ENCODE measurements around the gene CREG2. TPM values are rescaled to one million over a fixed set of nuclear protein-coding genes. Genes with fewer than 3 reads are reported as not detected.

CREG2 gene
- total RNA-seq, 3 donors from 2014 or later (not counting 1 experiment from before 2014, with no cell fraction given) = not detected

DNA sequence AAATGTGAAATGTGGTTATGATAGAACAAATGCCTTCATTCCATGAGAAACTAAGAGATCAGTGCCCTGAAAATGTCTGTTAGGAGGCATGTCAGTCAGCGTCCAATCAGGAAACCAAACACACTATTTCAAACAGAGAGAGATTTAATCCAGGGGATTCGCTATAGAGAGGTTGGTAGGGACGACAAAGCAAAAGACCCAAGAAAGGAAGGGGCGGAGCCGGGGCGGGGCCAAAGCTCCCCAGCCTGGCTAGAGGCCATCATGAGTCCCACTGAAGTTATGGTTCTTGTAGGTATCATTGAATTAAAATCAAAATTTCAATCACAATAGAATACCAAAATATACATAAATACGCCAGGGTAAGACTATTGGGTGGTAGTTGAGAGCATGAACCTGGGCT lies 45.9 kb downstream of the CREG2 start:
- H3K4me1 Mint-ChIP-seq = peaks cover 14 to 15% of the 10 kb centered on the region in 2 donors
- H3K9me3 ChIP-seq (ENCODE audit: control insufficient read depth, insufficient read depth, low read length) = no peaks in the 10 kb centered on the region
- no peaks in the 10 kb centered on the region for H3K27me3 Mint-ChIP-seq (ENCODE audit: low read depth in 2 of 2)
- DNase-seq = peak in 1 of 2 donors; percentile 42
- no peaks in the 10 kb centered on the region for H3K36me3 Mint-ChIP-seq
- H3K27me3 ChIP-seq (ENCODE audit: control insufficient read depth, insufficient read depth, low read length) = no peaks in the 10 kb centered on the region
- peaks cover 13% of the 10 kb centered on the region for H3K4me1 ChIP-seq (ENCODE audit: control insufficient read depth, insufficient read depth, low read length)
- no peak overlapping the region for H3K27ac Mint-ChIP-seq
- H3K27ac ChIP-seq (ENCODE audit: low read length) = no peak overlapping the region
- ATAC-seq = no peak
- H3K36me3 ChIP-seq (ENCODE audit: control insufficient read depth, insufficient read depth, low read length) = no peaks in the 10 kb centered on the region
- H3K4me3 ChIP-seq (ENCODE audit: low read length) = no peak overlapping the region
- 100% methylated on average over 1 of the region's 7 CpGs for WGBS (ENCODE audit: insufficient coverage)
- TF ChIP-seq, protein P1, sequence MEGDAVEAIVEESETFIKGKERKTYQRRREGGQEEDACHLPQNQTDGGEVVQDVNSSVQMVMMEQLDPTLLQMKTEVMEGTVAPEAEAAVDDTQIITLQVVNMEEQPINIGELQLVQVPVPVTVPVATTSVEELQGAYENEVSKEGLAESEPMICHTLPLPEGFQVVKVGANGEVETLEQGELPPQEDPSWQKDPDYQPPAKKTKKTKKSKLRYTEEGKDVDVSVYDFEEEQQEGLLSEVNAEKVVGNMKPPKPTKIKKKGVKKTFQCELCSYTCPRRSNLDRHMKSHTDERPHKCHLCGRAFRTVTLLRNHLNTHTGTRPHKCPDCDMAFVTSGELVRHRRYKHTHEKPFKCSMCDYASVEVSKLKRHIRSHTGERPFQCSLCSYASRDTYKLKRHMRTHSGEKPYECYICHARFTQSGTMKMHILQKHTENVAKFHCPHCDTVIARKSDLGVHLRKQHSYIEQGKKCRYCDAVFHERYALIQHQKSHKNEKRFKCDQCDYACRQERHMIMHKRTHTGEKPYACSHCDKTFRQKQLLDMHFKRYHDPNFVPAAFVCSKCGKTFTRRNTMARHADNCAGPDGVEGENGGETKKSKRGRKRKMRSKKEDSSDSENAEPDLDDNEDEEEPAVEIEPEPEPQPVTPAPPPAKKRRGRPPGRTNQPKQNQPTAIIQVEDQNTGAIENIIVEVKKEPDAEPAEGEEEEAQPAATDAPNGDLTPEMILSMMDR (IDR thresholded peaks at IDR 0.05) = no peak
- no peak overlapping the region for H3K4me3 Mint-ChIP-seq
- no peaks in the 10 kb centered on the region for H3K9me3 Mint-ChIP-seq
- intact Hi-C loops (cut with micrococcal nuclease) = no loop called here

DNA sequence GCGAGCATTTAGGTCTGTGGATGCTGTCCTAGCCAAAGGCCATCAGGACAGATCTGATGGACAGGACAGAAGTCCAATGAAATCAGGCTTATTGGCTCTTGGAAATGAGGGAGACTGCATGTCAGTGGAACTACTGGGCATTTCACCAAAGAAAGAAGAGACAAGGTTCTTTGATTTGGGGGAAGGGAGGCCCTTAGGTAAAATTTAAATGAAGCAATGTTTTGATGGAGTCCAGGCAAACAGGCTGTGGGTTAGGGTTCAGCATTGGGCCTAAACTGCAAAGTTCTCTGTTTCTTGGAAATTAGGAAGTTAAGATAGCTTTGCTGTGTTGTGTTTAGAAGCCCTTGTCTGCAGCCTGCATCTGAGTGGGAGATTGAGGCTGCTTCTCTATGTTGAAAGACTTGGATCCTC lies 47.2 kb downstream of the CREG2 start:
- Mint-ChIP-seq H3K27me3 (ENCODE audit: low read depth in 2 of 2) (no peaks in the 10 kb centered on the region), H3K27ac (no peak overlapping the region), H3K4me3 (no peak overlapping the region), H3K4me1 (peaks cover 14 to 15% of the 10 kb centered on the region in 2 donors), H3K36me3 (no peaks in the 10 kb centered on the region), H3K9me3 (no peaks in the 10 kb centered on the region)
- Histone ChIP-seq H3K27me3 (ENCODE audit: control insufficient read depth, insufficient read depth, low read length) (no peaks in the 10 kb centered on the region), H3K36me3 (ENCODE audit: control insufficient read depth, insufficient read depth, low read length) (no peaks in the 10 kb centered on the region), H3K27ac (ENCODE audit: low read length) (no peak overlapping the region), H3K4me3 (ENCODE audit: low read length) (no peak overlapping the region), H3K4me1 (ENCODE audit: control insufficient read depth, insufficient read depth, low read length) (peaks cover 13% of the 10 kb centered on the region), H3K9me3 (ENCODE audit: control insufficient read depth, insufficient read depth, low read length) (no peaks in the 10 kb centered on the region)
- ATAC-seq = no peak
- intact Hi-C loops (cut with micrococcal nuclease) = no loop called here
- TF ChIP-seq, protein P1 (IDR thresholded peaks at IDR 0.05) = no peak
- DNase-seq = no peak
- 93% methylated on average over 1 of the region's 1 CpG for WGBS (ENCODE audit: insufficient coverage)

DNA sequence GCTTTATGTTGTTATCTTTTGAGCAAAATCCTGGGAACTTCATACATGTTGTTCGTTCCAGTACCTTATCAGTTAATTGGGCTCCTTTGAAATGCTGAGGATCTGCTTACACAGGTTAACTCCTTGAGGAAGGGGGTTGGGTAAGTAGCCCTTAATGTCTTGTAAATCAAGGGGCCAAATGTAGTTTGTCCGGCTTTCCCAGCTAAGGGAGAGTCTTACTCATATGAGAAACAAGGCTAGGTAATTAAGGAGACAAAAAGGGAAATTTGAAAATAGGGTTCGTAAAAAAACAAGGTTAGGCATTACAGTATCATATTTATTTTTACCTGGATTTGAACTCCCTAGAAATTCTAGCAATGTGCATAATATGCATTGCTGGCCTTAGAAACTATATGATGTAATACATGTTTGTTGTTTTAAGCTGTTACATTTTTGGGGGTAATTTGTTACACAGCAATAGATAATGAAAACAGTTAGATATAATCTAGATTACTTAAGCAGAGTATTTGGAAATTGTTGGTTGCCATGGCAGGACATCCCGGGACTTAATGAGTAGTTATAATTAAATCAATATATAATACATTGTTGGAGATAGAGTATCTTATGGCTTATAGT lies 47.9 kb downstream of the CREG2 start:
- Histone ChIP-seq H3K4me3 (ENCODE audit: low read length) (no peak overlapping the region), H3K9me3 (ENCODE audit: control insufficient read depth, insufficient read depth, low read length) (no peaks in the 10 kb centered on the region), H3K27ac (ENCODE audit: low read length) (no peak overlapping the region), H3K27me3 (ENCODE audit: control insufficient read depth, insufficient read depth, low read length) (no peaks in the 10 kb centered on the region), H3K4me1 (ENCODE audit: control insufficient read depth, insufficient read depth, low read length) (peaks cover 13% of the 10 kb centered on the region), H3K36me3 (ENCODE audit: control insufficient read depth, insufficient read depth, low read length) (no peaks in the 10 kb centered on the region)
- DNase-seq = no peak
- H3K4me1 Mint-ChIP-seq = peaks cover 14 to 15% of the 10 kb centered on the region in 2 donors
- no peak overlapping the region for H3K27ac Mint-ChIP-seq
- H3K36me3 Mint-ChIP-seq = no peaks in the 10 kb centered on the region
- no peak overlapping the region for H3K4me3 Mint-ChIP-seq
- H3K27me3 Mint-ChIP-seq (ENCODE audit: low read depth in 2 of 2) = no peaks in the 10 kb centered on the region
- TF ChIP-seq, protein P1 (IDR thresholded peaks at IDR 0.05) = no peak
- intact Hi-C loops (cut with micrococcal nuclease) = no loop called here
- WGBS (ENCODE audit: insufficient coverage) = 100% methylated on average over 2 of the region's 4 CpGs
- H3K9me3 Mint-ChIP-seq = no peaks in the 10 kb centered on the region
- no peak for ATAC-seq

DNA sequence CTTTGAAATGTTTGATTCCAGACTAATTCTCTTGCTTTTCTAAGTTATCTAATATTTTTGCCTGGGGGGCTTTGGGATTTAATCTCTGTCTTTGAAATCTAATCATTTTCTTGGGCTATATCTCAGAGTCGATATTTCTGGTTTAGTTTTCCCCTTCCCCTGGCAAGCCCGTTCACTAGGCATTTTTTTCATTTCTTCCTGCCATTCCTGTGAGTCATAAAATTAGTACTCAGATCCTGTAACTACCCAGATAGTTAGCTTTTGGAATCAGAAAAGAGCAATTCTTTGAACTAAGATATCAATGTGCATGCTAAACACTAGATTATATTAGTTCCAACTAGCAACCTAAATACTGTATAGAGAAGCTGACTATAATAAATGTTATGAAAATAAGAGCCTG lies 49.4 kb downstream of the CREG2 start:
- no peak overlapping the region for H3K4me3 Mint-ChIP-seq
- Histone ChIP-seq H3K27ac (ENCODE audit: low read length) (no peak overlapping the region), H3K4me3 (ENCODE audit: low read length) (no peak overlapping the region), H3K36me3 (ENCODE audit: control insufficient read depth, insufficient read depth, low read length) (no peaks in the 10 kb centered on the region), H3K9me3 (ENCODE audit: control insufficient read depth, insufficient read depth, low read length) (no peaks in the 10 kb centered on the region), H3K27me3 (ENCODE audit: control insufficient read depth, insufficient read depth, low read length) (no peaks in the 10 kb centered on the region), H3K4me1 (ENCODE audit: control insufficient read depth, insufficient read depth, low read length) (peaks cover 13% of the 10 kb centered on the region)
- ATAC-seq (no peak), DNase-seq (no peak)
- no peak overlapping the region for H3K27ac Mint-ChIP-seq
- no peaks in the 10 kb centered on the region for H3K36me3 Mint-ChIP-seq
- no peaks in the 10 kb centered on the region for H3K9me3 Mint-ChIP-seq
- WGBS (ENCODE audit: insufficient coverage) = 75% methylated on average over 2 of the region's 2 CpGs
- intact Hi-C loops (cut with micrococcal nuclease) = no loop called here
- no peaks in the 10 kb centered on the region for H3K27me3 Mint-ChIP-seq (ENCODE audit: low read depth in 2 of 2)
- TF ChIP-seq, protein P1 (IDR thresholded peaks at IDR 0.05) = no peak
- H3K4me1 Mint-ChIP-seq = peaks cover 14 to 15% of the 10 kb centered on the region in 2 donors

All from natural killer cell (primary cell).